HG03280 (cell line): ENCODE measurements around the gene DAZAP2.

Experiments
- ATAC-seq: cut with Tn5 transposase; IDR thresholded peaks from one replicate; pipeline ENCODE4 v1.9.1; 2021; ENCODE audit warnings: mild to moderate bottlenecking, moderate library complexity; ENCODE audit not compliant: unreplicated experiment

DAZAP2 gene

GRCh38 chr12:51238510-51239334 is at the start of gene DAZAP2:
DAZAP2 (plus strand) TSS chr12:51238826; CDS start chr12:51238908, 82 bp downstream.
- ATAC-seq, result peak; percentile 93

GRCh38 chr12:51189790-51190355 is 48.8 kb upstream of the DAZAP2 start:
- no peak for ATAC-seq

- ATAC-seq, result no peak
These were observed 47.8 kb upstream of the DAZAP2 start for GRCh38 chr12:51190820-51191219.

- no peak for ATAC-seq
These were observed 46.9 kb upstream of the DAZAP2 start for GRCh38 chr12:51191516-51192283.

GRCh38 chr12:51192284-51192671 is 46.3 kb upstream of the DAZAP2 start:
- no peak for ATAC-seq

GRCh38 chr12:51195841-51196240 is 42.8 kb upstream of the DAZAP2 start:
- no peak for ATAC-seq

- ATAC-seq, result no peak
These were observed 42.1 kb upstream of the DAZAP2 start for GRCh38 chr12:51196547-51196946.

- no peak for ATAC-seq
These were observed 40.7 kb upstream of the DAZAP2 start for GRCh38 chr12:51197736-51198567.

- no peak for ATAC-seq
These were observed 39.9 kb upstream of the DAZAP2 start for GRCh38 chr12:51198568-51199365.

- no peak for ATAC-seq
These were observed 39.2 kb upstream of the DAZAP2 start for GRCh38 chr12:51199366-51199945.

- ATAC-seq, result no peak
These were observed 38.5 kb upstream of the DAZAP2 start for GRCh38 chr12:51200156-51200555.

- no peak for ATAC-seq
These were observed 37.8 kb upstream of the DAZAP2 start for GRCh38 chr12:51200806-51201205.

- ATAC-seq, result no peak
These were observed 35.9 kb upstream of the DAZAP2 start for GRCh38 chr12:51202718-51203117.

- no peak for ATAC-seq
These were observed 33.3 kb upstream of the DAZAP2 start for GRCh38 chr12:51205350-51205749.

- ATAC-seq, result no peak
These were observed 30.5 kb upstream of the DAZAP2 start for GRCh38 chr12:51208016-51208660.

- ATAC-seq, result no peak
These were observed 29.4 kb upstream of the DAZAP2 start for GRCh38 chr12:51209259-51209658.

- no peak for ATAC-seq
These were observed 27.8 kb upstream of the DAZAP2 start for GRCh38 chr12:51210690-51211395.

- ATAC-seq, result no peak
These were observed 23.7 kb upstream of the DAZAP2 start for GRCh38 chr12:51214895-51215294.

- no peak for ATAC-seq
These were observed 22.0 kb upstream of the DAZAP2 start for GRCh38 chr12:51216642-51217041.
